CD4-positive, CD25-positive, alpha-beta regulatory T cell (primary cell): ENCODE results near the gene CAPG. TPM values are rescaled to one million over a fixed set of nuclear protein-coding genes. Genes with fewer than 3 reads are reported as not detected.

Source experiments
- ATAC-seq, 2 donors: fragments of 150-1000 bp; cut with Tn5 transposase; one replicate each; pipeline ENCODE4 v1.10.0; 2021; ENCODE audit warnings: low read depth in 2 of 2, moderate number of reproducible peaks in 2 of 2, moderate library complexity in 1 of 2
- DNase-seq, 3 donors: peaks; one replicate each; pipeline versions ENCODE4 v3.0.0 to v3.0.0-alpha.2; 2012 to 2022; ENCODE audit warnings: mixed read lengths in 1 of 3
- H3K27ac ChIP-seq: one replicate; pipeline ENCODE4 v1.7.0; 2013; ENCODE audit warnings: mild to moderate bottlenecking, low read length; ENCODE audit not compliant: insufficient read depth, poor library complexity, severe bottlenecking
- H3K27me3 ChIP-seq: one replicate; pipeline ENCODE4 v1.7.0; 2013; ENCODE audit warnings: low read length; ENCODE audit not compliant: control insufficient read depth, insufficient read depth
- H3K36me3 ChIP-seq: one replicate; pipeline ENCODE4 v1.7.0; 2013; ENCODE audit warnings: mild to moderate bottlenecking, low read length, moderate library complexity; ENCODE audit not compliant: control insufficient read depth, insufficient read depth
- H3K4me1 ChIP-seq: 2 replicates; pipeline ENCODE4 v1.7.0; 2013; ENCODE audit warnings: mild to moderate bottlenecking, low read length; ENCODE audit not compliant: insufficient read depth, control insufficient read depth, poor library complexity, severe bottlenecking
- H3K4me3 ChIP-seq: one replicate; pipeline ENCODE4 v1.7.0; 2013; ENCODE audit warnings: low read depth, mild to moderate bottlenecking, low read length, moderate library complexity
- H3K9me3 ChIP-seq, 2 experiments: 1 replicate in 1 of 2; 2 replicates in 1 of 2; pipeline ENCODE4 v1.7.0; 2013; ENCODE audit warnings: low read length in 2 of 2, mild to moderate bottlenecking in 1 of 2, moderate library complexity in 1 of 2; ENCODE audit not compliant: control insufficient read depth in 2 of 2
- H3K27ac Mint-ChIP-seq, 3 donors: one replicate each; pipeline ENCODE4 v1.8.0; 2020 to 2022; ENCODE audit warnings: mild to moderate bottlenecking in 3 of 3, mixed read lengths in 3 of 3, moderate library complexity in 2 of 3
- H3K27me3 Mint-ChIP-seq: one replicate; pipeline ENCODE4 v1.8.0; 2022; ENCODE audit warnings: mild to moderate bottlenecking, mixed read lengths
- H3K36me3 Mint-ChIP-seq: one replicate; pipeline ENCODE4 v1.8.0; 2020; ENCODE audit warnings: mixed read lengths
- H3K4me1 Mint-ChIP-seq, 4 donors: one replicate each; pipeline ENCODE4 v1.8.0; 2020 to 2022; ENCODE audit warnings: mixed read lengths in 4 of 4, mild to moderate bottlenecking in 1 of 4
- H3K4me3 Mint-ChIP-seq, 4 donors: one replicate each; pipeline ENCODE4 v1.8.0; 2020 to 2022; ENCODE audit warnings: mild to moderate bottlenecking in 4 of 4, mixed read lengths in 4 of 4, moderate library complexity in 3 of 4
- H3K9me3 Mint-ChIP-seq, 7 donors: one replicate each; pipeline ENCODE4 v1.8.0; 2020 to 2022; ENCODE audit warnings: mixed read lengths in 7 of 7, mild to moderate bottlenecking in 3 of 7, moderate library complexity in 2 of 7
- polyA plus RNA-seq, 4 donors: library from polyadenylated mRNA; unstranded; fragments of 300-500 nt; fragmentation: Illumina TruSeq; gene quantifications; one replicate each; pipeline ENCODE4 v1.2.3, GENCODE V29; 2021
- total RNA-seq: library from RNA; stranded (reverse); gene quantifications from one replicate; pipeline ENCODE4 v1.2.3, GENCODE V29; 2022

Gene CAPG
- total and polyA plus RNA-seq, 5 donors from 2014 or later: 19.9 to 74.7 (median 44.5) TPM

DNA sequence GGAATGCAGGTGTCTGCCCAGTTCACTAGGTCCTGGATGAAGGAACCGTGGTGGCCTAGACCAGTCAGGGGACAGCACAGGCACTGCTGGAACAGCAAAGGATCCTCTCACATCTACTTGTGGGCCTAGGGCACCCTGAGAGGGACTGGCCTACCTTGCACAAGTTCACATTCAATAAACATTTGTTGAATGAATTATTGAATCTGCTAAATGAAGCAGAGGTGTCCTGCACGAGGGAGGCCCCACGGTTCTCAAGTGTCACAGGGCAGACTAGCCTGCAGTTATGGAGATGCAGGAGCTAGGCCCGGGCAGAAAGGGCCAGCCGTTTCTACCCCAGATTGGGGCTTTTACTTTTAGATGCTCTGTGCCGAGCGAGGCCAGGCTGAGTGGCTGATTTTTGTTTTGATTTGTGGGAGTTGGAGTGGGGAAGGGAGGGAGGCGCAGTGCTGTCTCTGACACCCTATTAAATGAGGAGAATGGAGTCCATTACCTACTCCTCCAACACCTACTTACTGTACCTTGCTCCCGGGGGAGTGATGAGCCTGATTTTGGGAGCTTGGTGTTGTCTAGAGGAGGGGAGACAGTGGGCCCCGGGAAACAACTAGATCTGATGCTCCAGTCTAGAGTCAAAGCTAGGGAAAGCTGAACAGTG, 26.8 kb upstream of the CAPG start:
- Histone ChIP-seq H3K4me3 (no peak overlapping the region), H3K9me3 (no peaks in the 10 kb centered on the region), H3K27ac (peak overlapping the region; percentile 94), H3K27me3 (no peaks in the 10 kb centered on the region), H3K36me3 (no peaks in the 10 kb centered on the region), H3K4me1 (peaks cover 33% of the 10 kb centered on the region)
- Mint-ChIP-seq H3K4me3 (peak overlapping the region; percentile 87 to 96 (median 92)), H3K27me3 (peaks cover 4% of the 10 kb centered on the region), H3K36me3 (no peaks in the 10 kb centered on the region), H3K4me1 (peaks cover 5 to 45% (median 24%) of the 10 kb centered on the region in 4 donors), H3K9me3 (peaks cover 0 to 2% (median 0%) of the 10 kb centered on the region in 7 donors), H3K27ac (peak overlapping the region; percentile 92 to 99 (median 98))
- DNase-seq: peak in 1 of 3 donors; percentile 30
- no peak for ATAC-seq

- Histone ChIP-seq H3K9me3 (no peaks in the 10 kb centered on the region), H3K27ac (peak overlapping the region; percentile 94), H3K4me1 (peaks cover 33% of the 10 kb centered on the region), H3K27me3 (no peaks in the 10 kb centered on the region), H3K4me3 (no peak overlapping the region), H3K36me3 (no peaks in the 10 kb centered on the region)
- H3K36me3 Mint-ChIP-seq: no peaks in the 10 kb centered on the region
- peaks cover 4% of the 10 kb centered on the region for H3K27me3 Mint-ChIP-seq
- peaks cover 0 to 2% (median 0%) of the 10 kb centered on the region in 7 donors for H3K9me3 Mint-ChIP-seq
- ATAC-seq: no peak
- peak overlapping the region; percentile 87 to 96 (median 92) for H3K4me3 Mint-ChIP-seq
- peak overlapping the region; percentile 56 to 98 (median 92) for H3K27ac Mint-ChIP-seq
- peaks cover 5 to 45% (median 24%) of the 10 kb centered on the region in 4 donors for H3K4me1 Mint-ChIP-seq
- DNase-seq: no peak
These were observed 26.0 kb upstream of the CAPG start for GRCh38 chr2:85435981-85436835.

- Mint-ChIP-seq H3K27ac (peak overlapping the region in 2 of 3 donors; percentile 43 to 92), H3K36me3 (no peaks in the 10 kb centered on the region), H3K9me3 (peaks cover 0 to 2% (median 0%) of the 10 kb centered on the region in 7 donors), H3K4me1 (peaks cover 5 to 38% (median 20%) of the 10 kb centered on the region in 4 donors), H3K27me3 (peaks cover 4% of the 10 kb centered on the region), H3K4me3 (peak overlapping the region in 2 of 4 donors; percentile 61 to 87)
- peaks cover 33% of the 10 kb centered on the region for H3K4me1 ChIP-seq
- no peak overlapping the region for H3K27ac ChIP-seq
- H3K36me3 ChIP-seq: no peaks in the 10 kb centered on the region
- no peak for ATAC-seq
- no peaks in the 10 kb centered on the region for H3K27me3 ChIP-seq
- no peak for DNase-seq
- no peaks in the 10 kb centered on the region for H3K9me3 ChIP-seq
- H3K4me3 ChIP-seq: no peak overlapping the region
These were observed 25.2 kb upstream of the CAPG start for GRCh38 chr2:85435220-85435958.

DNA sequence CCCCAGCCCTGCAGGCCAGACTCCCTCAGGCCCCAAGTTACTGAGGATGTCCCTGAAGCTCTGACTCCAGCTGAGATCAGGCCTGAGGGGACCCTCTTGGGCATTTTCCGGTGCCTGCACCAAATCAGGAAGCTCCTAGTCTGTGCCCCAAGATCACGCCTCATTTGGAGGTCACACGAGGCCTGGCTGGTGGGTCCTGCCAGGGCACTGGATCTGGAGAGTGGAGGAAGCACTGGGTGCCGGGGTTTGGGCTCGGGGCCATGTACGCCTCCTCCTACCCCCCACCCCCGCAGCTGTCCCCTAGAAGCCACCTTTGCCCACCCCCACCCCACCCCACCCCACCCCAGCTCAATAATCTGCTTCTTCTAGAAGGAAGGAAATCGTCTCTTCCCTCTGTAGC, 24.5 kb upstream of the CAPG start:
- no peak for ATAC-seq
- H3K4me1 ChIP-seq: peaks cover 27% of the 10 kb centered on the region
- no peak overlapping the region for H3K27ac ChIP-seq
- no peaks in the 10 kb centered on the region for H3K36me3 ChIP-seq
- H3K9me3 ChIP-seq: no peaks in the 10 kb centered on the region
- H3K27ac Mint-ChIP-seq: peak overlapping the region in 1 of 3 donors; percentile 11
- H3K27me3 Mint-ChIP-seq: peaks cover 4% of the 10 kb centered on the region
- H3K27me3 ChIP-seq: no peaks in the 10 kb centered on the region
- DNase-seq: no peak
- H3K4me3 Mint-ChIP-seq: no peak overlapping the region
- H3K9me3 Mint-ChIP-seq: peaks cover 0 to 2% (median 0%) of the 10 kb centered on the region in 7 donors
- no peaks in the 10 kb centered on the region for H3K36me3 Mint-ChIP-seq
- H3K4me1 Mint-ChIP-seq: peaks cover 3 to 31% (median 16%) of the 10 kb centered on the region in 4 donors
- H3K4me3 ChIP-seq: no peak overlapping the region

DNA sequence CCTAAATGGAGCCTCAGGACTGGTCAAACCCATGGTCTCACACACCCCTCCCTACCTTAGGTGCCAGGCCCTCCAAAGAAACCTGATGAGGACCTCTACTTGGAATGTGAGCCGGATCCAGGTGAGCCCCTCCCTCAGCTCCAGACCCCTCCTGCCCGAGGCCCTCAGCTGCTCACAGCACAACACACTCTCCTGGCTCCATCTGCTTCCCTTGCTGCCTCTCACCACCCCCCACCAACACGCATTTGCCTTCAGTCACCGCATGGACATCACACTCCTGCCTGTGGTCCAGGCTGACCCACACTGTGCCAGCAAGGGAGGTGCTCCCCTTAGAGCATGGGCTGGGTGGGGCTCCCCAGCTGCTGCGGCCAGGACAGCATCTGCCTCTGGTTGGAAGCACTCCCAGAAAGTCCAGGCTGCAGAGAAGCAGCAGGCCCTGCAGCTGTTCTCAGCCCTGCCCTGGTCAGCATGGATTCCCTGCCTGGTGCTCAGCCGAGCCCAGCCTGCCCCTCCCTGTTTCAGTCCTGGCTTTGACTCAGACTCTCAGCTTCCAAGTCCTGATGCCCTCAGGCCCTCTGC, 23.4 kb upstream of the CAPG start:
- Mint-ChIP-seq H3K27me3 (no peaks in the 10 kb centered on the region), H3K27ac (no peak overlapping the region), H3K4me1 (peaks cover 0 to 21% (median 10%) of the 10 kb centered on the region in 4 donors), H3K4me3 (no peak overlapping the region), H3K36me3 (no peaks in the 10 kb centered on the region), H3K9me3 (peaks cover 0 to 2% (median 0%) of the 10 kb centered on the region in 7 donors)
- Histone ChIP-seq H3K4me3 (no peak overlapping the region), H3K27me3 (no peaks in the 10 kb centered on the region), H3K27ac (no peak overlapping the region), H3K9me3 (no peaks in the 10 kb centered on the region), H3K4me1 (peaks cover 16% of the 10 kb centered on the region), H3K36me3 (no peaks in the 10 kb centered on the region)
- DNase-seq (no peak), ATAC-seq (no peak)

GRCh38 chr2:85431570-85432205, 21.5 kb upstream of the CAPG start:
- H3K4me1 Mint-ChIP-seq: peaks cover 0 to 7% (median 1%) of the 10 kb centered on the region in 4 donors
- Histone ChIP-seq H3K4me1 (no peaks in the 10 kb centered on the region), H3K4me3 (no peak overlapping the region), H3K27me3 (no peaks in the 10 kb centered on the region), H3K9me3 (no peaks in the 10 kb centered on the region), H3K27ac (no peak overlapping the region), H3K36me3 (no peaks in the 10 kb centered on the region)
- no peak overlapping the region for H3K4me3 Mint-ChIP-seq
- no peak overlapping the region for H3K27ac Mint-ChIP-seq
- no peaks in the 10 kb centered on the region for H3K9me3 Mint-ChIP-seq
- ATAC-seq (no peak), DNase-seq (no peak)
- no peaks in the 10 kb centered on the region for H3K27me3 Mint-ChIP-seq
- no peaks in the 10 kb centered on the region for H3K36me3 Mint-ChIP-seq
